Endothelial cell of umbilical vein (primary cell): ENCODE results near the gene ADCY3. TPM values are rescaled to one million over a fixed set of nuclear protein-coding genes. Genes with fewer than 3 reads are reported as not detected.

Experiments
- BruUV-seq: library from RNA; stranded (reverse); fragments of 400-500 nt; replicated peaks from 2 replicates; lab custom pipeline; 2021; lab: Mats Ljungman, UMichigan
- CTCF ChIA-PET: fragments of 300-600, 350-600 bp; sonication (Branson Sonifier 250); formaldehyde crosslinking; loops from one replicate; lab custom pipeline; 2021; ENCODE audit warnings: antibody characterized with exemption, inconsistent platforms; lab: Charles Lee
- POLR2A ChIA-PET: fragments of 300-600, 350-600 bp; sonication (Branson Sonifier 250); formaldehyde crosslinking; loops from one replicate; lab custom pipeline; 2021; ENCODE audit warnings: antibody characterized with exemption, inconsistent platforms; lab: Charles Lee
- DNase-seq: peaks from one replicate; pipeline ENCODE4 v3.0.0-alpha.2; 2011; ENCODE audit warnings: low read depth, low spot score
- FAIRE-seq: peaks from 2 replicates; lab custom pipeline; 2011; peaks lifted over from hg19 to GRCh38; lab: Jason Lieb, UNC
- H2AFZ ChIP-seq: 2 replicates; pipeline ENCODE4 v1.6.0; 2012; ENCODE audit warnings: low read depth, low read length, control low read depth, inconsistent platforms
- H3K27ac ChIP-seq: 2 replicates; pipeline ENCODE4 v1.5.1; 2011; ENCODE audit warnings: low read depth, mild to moderate bottlenecking, control low read depth, low read length, moderate library complexity; ENCODE audit not compliant: insufficient read depth
- H3K27me3 ChIP-seq, 2 experiments: 2 replicates each; pipeline versions ENCODE4 v1.6.0 to v1.6.1; 2011; ENCODE audit warnings: low read length in 2 of 2, mixed read lengths in 1 of 2; ENCODE audit not compliant: control insufficient read depth in 2 of 2, insufficient read depth in 2 of 2
- H3K36me3 ChIP-seq, 2 experiments: 2 replicates in 1 of 2; 3 replicates in 1 of 2; pipeline ENCODE4 v1.5.1; 2011; ENCODE audit warnings: low read length in 2 of 2, mild to moderate bottlenecking in 1 of 2, moderate library complexity in 1 of 2; ENCODE audit not compliant: control insufficient read depth in 2 of 2, insufficient read depth in 2 of 2; ENCODE audit errors: extremely low read depth in 1 of 2
- H3K4me1 ChIP-seq: 3 replicates; pipeline ENCODE4 v1.5.1; 2011; ENCODE audit warnings: mild to moderate bottlenecking, low read length; ENCODE audit not compliant: control insufficient read depth, insufficient read depth; ENCODE audit errors: extremely low read depth
- H3K4me2 ChIP-seq: 2 replicates; pipeline ENCODE4 v1.6.1; 2011; ENCODE audit warnings: low read length, control low read depth, mixed read lengths; ENCODE audit not compliant: insufficient read depth
- H3K4me3 ChIP-seq, 3 experiments: fragments of 200-600 bp in 1 of 3; sonication (generic), shearing (Covaris generic) in 1 of 3; replicated peaks in 1 of 3; 2 replicates each; pipeline ENCODE4 v1.5.1; 2011 to 2016; ENCODE audit warnings: control low read depth in 3 of 3, low read length in 3 of 3, mild to moderate bottlenecking in 2 of 3, inconsistent platforms in 1 of 3, low read depth in 1 of 3, moderate library complexity in 1 of 3; ENCODE audit not compliant: insufficient read depth in 1 of 3
- H3K79me2 ChIP-seq: 2 replicates; pipeline ENCODE4 v1.6.0; 2012; ENCODE audit warnings: low read length, inconsistent platforms; ENCODE audit not compliant: control insufficient read depth, insufficient read depth
- H3K9ac ChIP-seq: replicated peaks from 2 replicates; pipeline ENCODE3; 2011; ENCODE audit warnings: low read length, control low read depth; ENCODE audit not compliant: insufficient read depth; ENCODE audit errors: extremely low read depth
- H3K9me1 ChIP-seq: replicated peaks from 3 replicates; pipeline ENCODE4 v1.6.0; 2011; ENCODE audit warnings: mild to moderate bottlenecking, low read length; ENCODE audit not compliant: control insufficient read depth, insufficient read depth; ENCODE audit errors: extremely low read depth
- H3K9me3 ChIP-seq: replicated peaks from 2 replicates; pipeline ENCODE4 v1.5.1; 2012; ENCODE audit warnings: low read length, inconsistent platforms; ENCODE audit not compliant: control insufficient read depth, insufficient read depth
- H4K20me1 ChIP-seq: replicated peaks from 2 replicates; pipeline ENCODE3; 2011; ENCODE audit warnings: mild to moderate bottlenecking, low read length; ENCODE audit not compliant: control insufficient read depth, insufficient read depth; ENCODE audit errors: extremely low read depth
- CTCF ChIP-seq, 2 donors: IDR thresholded peaks; 1 replicate in 1 of 2; 2 replicates in 1 of 2; pipeline ENCODE4 v1.5.1; 2011; ENCODE audit warnings: low read length in 2 of 2, mild to moderate bottlenecking in 2 of 2, moderate library complexity in 2 of 2, control low read depth in 1 of 2, inconsistent platforms in 1 of 2, low read depth in 1 of 2; ENCODE audit not compliant: insufficient read depth in 1 of 2; ENCODE audit errors: extremely low read depth in 1 of 2
- EZH2 ChIP-seq: IDR thresholded peaks from 2 replicates; pipeline ENCODE4 v1.6.1; 2012; ENCODE audit warnings: borderline replicate concordance, low read depth, mild to moderate bottlenecking, moderate library complexity, low read length, inconsistent platforms; ENCODE audit not compliant: severe bottlenecking
- FOS ChIP-seq: IDR thresholded peaks from 2 replicates; pipeline ENCODE4 v1.6.1; 2011; ENCODE audit warnings: mild to moderate bottlenecking, low read length, moderate library complexity, borderline replicate concordance; ENCODE audit not compliant: insufficient read depth
- GATA2 ChIP-seq: IDR thresholded peaks from 2 replicates; pipeline ENCODE4 v1.7.0; 2011; ENCODE audit warnings: low read depth, mild to moderate bottlenecking, moderate library complexity, mixed read lengths, low read length; ENCODE audit not compliant: insufficient read length, insufficient read depth
- JUN ChIP-seq: IDR thresholded peaks from 2 replicates; pipeline ENCODE4 v1.6.1; 2011; ENCODE audit warnings: borderline replicate concordance, low read depth; ENCODE audit not compliant: insufficient read length, insufficient read depth
- MAX ChIP-seq: IDR thresholded peaks from 2 replicates; pipeline ENCODE4 v1.6.1; 2011; ENCODE audit not compliant: insufficient read depth, insufficient read length
- MYC ChIP-seq: IDR thresholded peaks from one replicate; pipeline ENCODE4 v1.6.1; 2011; ENCODE audit warnings: mild to moderate bottlenecking, low read depth, low read length
- POLR2A ChIP-seq: IDR thresholded peaks from 2 replicates; pipeline ENCODE4 v1.6.1; 2012; ENCODE audit warnings: low read depth, mild to moderate bottlenecking, control low read depth, low read length
- POLR2AphosphoS5 ChIP-seq: IDR thresholded peaks from 2 replicates; pipeline ENCODE4 v1.6.1; 2012; ENCODE audit warnings: low read depth, mild to moderate bottlenecking, control low read depth, low read length, moderate library complexity; ENCODE audit not compliant: insufficient read depth
- dilution Hi-C: fragments of 300-500 bp; cut with MboI; formaldehyde crosslinking; loops from one replicate; pipeline ENCODE4 v1.15.0; 2019; ENCODE audit warnings: low sequenced_read_pairs; ENCODE audit not compliant: extremely low pct_ligation_motif_present
- intact Hi-C: fragments of 100-400 bp; cut with micrococcal nuclease; formaldehyde crosslinking; loops from one replicate; pipeline ENCODE4 v1.10.0; 2022
- polyA plus RNA-seq, 4 experiments: library from polyadenylated mRNA; depleted of rRNA in 3 of 4; stranded (reverse) in 3 of 4; unstranded in 1 of 4; fragments of >200 nt; gene quantifications; 2 replicates each; pipeline versions ENCODE4 v1.2.1 to v1.2.3, GENCODE V29; 2011 to 2012; ENCODE audit warnings: missing spikeins in 1 of 4
- total RNA-seq: library from RNA; stranded (reverse); gene quantifications from 2 replicates; pipeline ENCODE4 v1.2.3, GENCODE V29; 2021

Gene ADCY3
- total and polyA plus RNA-seq, 2 donors (not counting 3 experiments of a cell fraction or from before 2014, with no cell fraction given) = 54.0 to 61.3 TPM

GRCh38 chr2:24860631-24861030 lies 59.4 kb downstream of the ADCY3 start:
- intact Hi-C loops = no loop called here
- no peak for TF ChIP-seq FOS
- TF ChIP-seq JUN = no peak
- no peak for TF ChIP-seq EZH2
- TF ChIP-seq MAX = no peak
- TF ChIP-seq GATA2 = no peak
- TF ChIP-seq POLR2A = no peak
- TF ChIP-seq CTCF (IDR thresholded peaks at IDR 0.05; ENCODE audit: extremely low read depth in 1 of 2, insufficient read depth in 1 of 2, low read depth in 1 of 2, low read length in 2 of 2) = no peak
- TF ChIP-seq POLR2AphosphoS5 = no peak
- no peak for TF ChIP-seq MYC
- no peaks in the 10 kb centered on the region for H3K36me3 ChIP-seq
- no peak overlapping the region for H3K9ac ChIP-seq
- BruUV-seq = no TSS peak
- no peaks in the 10 kb centered on the region for H3K9me3 ChIP-seq
- no peak overlapping the region for H3K27ac ChIP-seq
- DNase-seq (no peak), FAIRE-seq (no peak)
- no peak overlapping the region for H2AFZ ChIP-seq
- H3K79me2 ChIP-seq = no peaks in the 10 kb centered on the region
- H3K4me1 ChIP-seq = no peaks in the 10 kb centered on the region
- ChIA-PET CTCF (no interaction called here), POLR2A (no interaction called here)
- dilution Hi-C loops = no loop called here
- no peaks in the 10 kb centered on the region for H3K27me3 ChIP-seq
- no peak overlapping the region for H3K4me3 ChIP-seq
- no peaks in the 10 kb centered on the region for H3K9me1 ChIP-seq
- no peak overlapping the region for H3K4me2 ChIP-seq
- no peaks in the 10 kb centered on the region for H4K20me1 ChIP-seq
